SK-N-SH (cell line): ENCODE data around the gene ZNF469.

Experiments used
- CHD2 ChIP-seq: fragments of 150-350 bp; IDR thresholded peaks from 2 replicates; pipeline ENCODE4 v1.6.1; 2018; ENCODE audit warnings: low read length; ENCODE audit not compliant: partially characterized antibody
- EP300 ChIP-seq, 2 experiments: IDR thresholded peaks; 2 replicates each; pipeline versions ENCODE4 v1.4.0 to v1.6.1; 2012; ENCODE audit warnings: borderline replicate concordance in 1 of 2, low read depth in 1 of 2, low read length in 1 of 2
- FOSL2 ChIP-seq: IDR thresholded peaks from 2 replicates; pipeline ENCODE4 v1.4.0; 2012; ENCODE audit warnings: low read depth, mild to moderate bottlenecking, moderate library complexity, borderline replicate concordance
- MXI1 ChIP-seq: IDR thresholded peaks from 2 replicates; pipeline ENCODE4 v1.6.1; 2012; ENCODE audit warnings: mild to moderate bottlenecking, low read depth, low read length, improper control_type of control experiment
- POLR2AphosphoS5 ChIP-seq: IDR thresholded peaks from 2 replicates; pipeline ENCODE4 v1.6.1; 2012; ENCODE audit warnings: low read depth, low read length
- RCOR1 ChIP-seq: fragments of 150-350 bp; IDR thresholded peaks from 2 replicates; pipeline ENCODE4 v1.6.1; 2017; ENCODE audit warnings: antibody characterized with exemption, low read length
- TCF12 ChIP-seq: IDR thresholded peaks from 2 replicates; pipeline ENCODE4 v1.4.0; 2012
- YY1 ChIP-seq: IDR thresholded peaks from 2 replicates; pipeline ENCODE4 v1.4.0; 2012; ENCODE audit warnings: low read depth, mild to moderate bottlenecking
- TF ChIP-seq, protein P1 (sequence below): fragments of 200-600 bp; sonication (generic); IDR thresholded peaks from 2 replicates; pipeline ENCODE4 v1.6.1; 2017; ENCODE audit warnings: antibody characterized with exemption, mild to moderate bottlenecking, moderate library complexity
- TF ChIP-seq, protein P2 (sequence below): IDR thresholded peaks from 2 replicates; pipeline ENCODE4 v1.6.1; 2012; ENCODE audit warnings: mild to moderate bottlenecking, low read depth, low read length, moderate library complexity

- TF ChIP-seq, protein P1, sequence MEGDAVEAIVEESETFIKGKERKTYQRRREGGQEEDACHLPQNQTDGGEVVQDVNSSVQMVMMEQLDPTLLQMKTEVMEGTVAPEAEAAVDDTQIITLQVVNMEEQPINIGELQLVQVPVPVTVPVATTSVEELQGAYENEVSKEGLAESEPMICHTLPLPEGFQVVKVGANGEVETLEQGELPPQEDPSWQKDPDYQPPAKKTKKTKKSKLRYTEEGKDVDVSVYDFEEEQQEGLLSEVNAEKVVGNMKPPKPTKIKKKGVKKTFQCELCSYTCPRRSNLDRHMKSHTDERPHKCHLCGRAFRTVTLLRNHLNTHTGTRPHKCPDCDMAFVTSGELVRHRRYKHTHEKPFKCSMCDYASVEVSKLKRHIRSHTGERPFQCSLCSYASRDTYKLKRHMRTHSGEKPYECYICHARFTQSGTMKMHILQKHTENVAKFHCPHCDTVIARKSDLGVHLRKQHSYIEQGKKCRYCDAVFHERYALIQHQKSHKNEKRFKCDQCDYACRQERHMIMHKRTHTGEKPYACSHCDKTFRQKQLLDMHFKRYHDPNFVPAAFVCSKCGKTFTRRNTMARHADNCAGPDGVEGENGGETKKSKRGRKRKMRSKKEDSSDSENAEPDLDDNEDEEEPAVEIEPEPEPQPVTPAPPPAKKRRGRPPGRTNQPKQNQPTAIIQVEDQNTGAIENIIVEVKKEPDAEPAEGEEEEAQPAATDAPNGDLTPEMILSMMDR: no peak
- no peak for TF ChIP-seq YY1
- TF ChIP-seq POLR2AphosphoS5: no peak
- TF ChIP-seq FOSL2: no peak
- TF ChIP-seq EP300 (IDR thresholded peaks at IDR 0.05; ENCODE audit: borderline replicate concordance in 1 of 2, low read depth in 1 of 2, low read length in 1 of 2): no peak
- TF ChIP-seq, protein P2, sequence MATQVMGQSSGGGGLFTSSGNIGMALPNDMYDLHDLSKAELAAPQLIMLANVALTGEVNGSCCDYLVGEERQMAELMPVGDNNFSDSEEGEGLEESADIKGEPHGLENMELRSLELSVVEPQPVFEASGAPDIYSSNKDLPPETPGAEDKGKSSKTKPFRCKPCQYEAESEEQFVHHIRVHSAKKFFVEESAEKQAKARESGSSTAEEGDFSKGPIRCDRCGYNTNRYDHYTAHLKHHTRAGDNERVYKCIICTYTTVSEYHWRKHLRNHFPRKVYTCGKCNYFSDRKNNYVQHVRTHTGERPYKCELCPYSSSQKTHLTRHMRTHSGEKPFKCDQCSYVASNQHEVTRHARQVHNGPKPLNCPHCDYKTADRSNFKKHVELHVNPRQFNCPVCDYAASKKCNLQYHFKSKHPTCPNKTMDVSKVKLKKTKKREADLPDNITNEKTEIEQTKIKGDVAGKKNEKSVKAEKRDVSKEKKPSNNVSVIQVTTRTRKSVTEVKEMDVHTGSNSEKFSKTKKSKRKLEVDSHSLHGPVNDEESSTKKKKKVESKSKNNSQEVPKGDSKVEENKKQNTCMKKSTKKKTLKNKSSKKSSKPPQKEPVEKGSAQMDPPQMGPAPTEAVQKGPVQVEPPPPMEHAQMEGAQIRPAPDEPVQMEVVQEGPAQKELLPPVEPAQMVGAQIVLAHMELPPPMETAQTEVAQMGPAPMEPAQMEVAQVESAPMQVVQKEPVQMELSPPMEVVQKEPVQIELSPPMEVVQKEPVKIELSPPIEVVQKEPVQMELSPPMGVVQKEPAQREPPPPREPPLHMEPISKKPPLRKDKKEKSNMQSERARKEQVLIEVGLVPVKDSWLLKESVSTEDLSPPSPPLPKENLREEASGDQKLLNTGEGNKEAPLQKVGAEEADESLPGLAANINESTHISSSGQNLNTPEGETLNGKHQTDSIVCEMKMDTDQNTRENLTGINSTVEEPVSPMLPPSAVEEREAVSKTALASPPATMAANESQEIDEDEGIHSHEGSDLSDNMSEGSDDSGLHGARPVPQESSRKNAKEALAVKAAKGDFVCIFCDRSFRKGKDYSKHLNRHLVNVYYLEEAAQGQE: no peak
- TF ChIP-seq RCOR1: no peak
- TF ChIP-seq CHD2: no peak
- no peak for TF ChIP-seq TCF12
- no peak for TF ChIP-seq MXI1
Measured at GRCh38 chr16:88385831-88386815, 3.4 kb downstream of the ZNF469 start.
